Endometrial microvascular endothelial cells (primary cell): ENCODE data around the gene TMEM192. TPM values are rescaled to one million over a fixed set of nuclear protein-coding genes. Genes with fewer than 3 reads are reported as not detected.
"Not testable (repeated sequence)": the region's sequence is repeated elsewhere in the genome, so short reads cannot be mapped to it uniquely, and the experiment has no call there.

Source experiments
- in situ Hi-C: cut with HindIII; loops from 2 replicates; pipeline ENCODE4 v1.10.0; 2017; ENCODE audit warnings: low sequenced_read_pairs, low pct_unique_long_range_greater_than_20kb; ENCODE audit errors: inconsistent ontology term
- total RNA-seq: library from RNA; depleted of rRNA; stranded (reverse); fragments of >200 nt; gene quantifications from one replicate; pipeline ENCODE4 v1.2.3, GENCODE V29; 2015; ENCODE audit errors: inconsistent ontology term

The TMEM192 gene
- total RNA-seq, 1 donor from 2014 or later, result 14.4 TPM

GRCh38 chr4:165101641-165102040 lies 11.0 kb downstream of the TMEM192 start:
- in situ Hi-C loops, result no loop called here

- in situ Hi-C loops, result no loop called here
These were observed 15.9 kb downstream of the TMEM192 start for GRCh38 chr4:165096776-165097175.

GRCh38 chr4:165095291-165095690 lies 17.4 kb downstream of the TMEM192 start:
- in situ Hi-C loops, result no loop called here

- in situ Hi-C loops, result no loop called here
These were observed 17.8 kb downstream of the TMEM192 start for GRCh38 chr4:165094873-165095272.

- in situ Hi-C loops, result not testable (repeated sequence)
These were observed 20.5 kb downstream of the TMEM192 start for GRCh38 chr4:165092187-165092586.

- in situ Hi-C loops, result no loop called here
These were observed 24.3 kb downstream of the TMEM192 start for GRCh38 chr4:165088366-165088765.

GRCh38 chr4:165085946-165086345 lies 26.7 kb downstream of the TMEM192 start:
- in situ Hi-C loops, result no loop called here

- in situ Hi-C loops, result not testable (repeated sequence)
These were observed 27.9 kb downstream of the TMEM192 start for GRCh38 chr4:165084787-165085186.

- in situ Hi-C loops, result no loop called here
These were observed 33.2 kb downstream of the TMEM192 start for GRCh38 chr4:165079476-165079875.

GRCh38 chr4:165077034-165077578 lies 35.6 kb downstream of the TMEM192 start:
- in situ Hi-C loops, result no loop called here

- in situ Hi-C loops, result not testable (repeated sequence)
These were observed 39.3 kb downstream of the TMEM192 start for GRCh38 chr4:165073346-165073745.

- in situ Hi-C loops, result no loop called here
These were observed 42.1 kb downstream of the TMEM192 start for GRCh38 chr4:165070560-165070959.

GRCh38 chr4:165060938-165061337 lies 51.7 kb downstream of the TMEM192 start:
- in situ Hi-C loops, result no loop called here

GRCh38 chr4:165059386-165059785 lies 53.3 kb downstream of the TMEM192 start:
- in situ Hi-C loops, result no loop called here

GRCh38 chr4:165058666-165059065 lies 54.0 kb downstream of the TMEM192 start:
- in situ Hi-C loops, result no loop called here

GRCh38 chr4:165055601-165056000 lies 57.1 kb downstream of the TMEM192 start:
- in situ Hi-C loops, result no loop called here

- in situ Hi-C loops, result no loop called here
These were observed 59.0 kb downstream of the TMEM192 start, which contains the start of gene TRIM75 for GRCh38 chr4:165053645-165054044. Gene TRIM75, plus strand, starts transcription at chr4:165053866. Its CDS starts 5,282 bp downstream, at chr4:165059148.

- in situ Hi-C loops, result no loop called here
These were observed 60.0 kb downstream of the TMEM192 start for GRCh38 chr4:165052627-165053026.

GRCh38 chr4:165048170-165048569 lies 64.5 kb downstream of the TMEM192 start:
- in situ Hi-C loops, result no loop called here

- in situ Hi-C loops, result no loop called here
These were observed 81.0 kb downstream of the TMEM192 start, which contains the start of gene TRIM60 for GRCh38 chr4:165031436-165032211. Gene TRIM60, plus strand, starts transcription at chr4:165031999. Its CDS starts 8,074 bp downstream, at chr4:165040073.
